GM11168 (cell line): ENCODE results near the gene BIRC6.
"Not testable (repeated sequence)": the region's sequence is repeated elsewhere in the genome, so short reads cannot be mapped to it uniquely, and the experiment has no call there.

Source experiments
- in situ Hi-C: fragments of 300-500 bp; cut with MboI; formaldehyde crosslinking; loops from one replicate; pipeline ENCODE4 v1.12.0; 2022; ENCODE audit warnings: low sequenced_read_pairs; ENCODE audit not compliant: unreplicated experiment

The BIRC6 gene

GRCh38 chr2:32591669-32592463, 235.0 kb downstream of the BIRC6 start:
- in situ Hi-C loops, result no loop called here

DNA sequence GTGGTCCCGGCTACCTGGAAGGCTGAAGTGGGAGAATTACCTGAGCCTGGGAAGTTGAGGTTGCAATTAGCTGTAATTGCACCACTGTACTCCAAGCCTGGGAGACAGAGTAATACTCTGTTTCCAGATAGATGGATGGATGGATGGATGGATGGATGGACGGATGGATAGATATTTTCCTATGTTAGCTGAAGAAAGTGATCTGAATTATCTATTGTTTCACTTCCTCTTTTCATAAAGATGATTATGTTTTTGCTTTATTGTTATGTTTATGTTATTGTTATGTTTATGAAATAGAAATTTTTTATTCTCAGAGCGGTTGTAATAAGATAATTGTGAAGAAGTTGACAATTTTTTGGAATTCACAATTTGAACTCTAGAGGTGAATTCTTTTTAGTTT, 237.8 kb downstream of the BIRC6 start:
- in situ Hi-C loops, result no loop called here

DNA sequence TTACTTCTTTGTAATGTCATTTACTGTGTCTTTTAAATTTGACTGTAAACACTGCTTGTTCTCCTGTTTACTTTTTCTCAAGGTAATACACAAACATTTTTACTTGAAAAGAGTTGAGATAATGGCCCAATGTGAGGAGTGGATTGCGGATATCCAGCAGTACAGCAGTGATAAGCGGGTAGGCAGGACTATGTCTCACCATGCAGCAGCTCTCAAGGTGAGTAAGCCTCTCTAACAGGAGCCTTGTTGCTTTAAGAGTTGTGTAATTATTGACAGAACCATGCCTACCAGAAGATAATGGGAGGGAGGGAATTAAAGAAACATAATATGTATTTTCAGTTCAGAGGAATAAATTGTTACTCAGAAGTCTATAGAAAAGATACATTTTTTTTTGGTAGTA, 254.5 kb downstream of the BIRC6 start:
- in situ Hi-C loops, result no loop called here

DNA sequence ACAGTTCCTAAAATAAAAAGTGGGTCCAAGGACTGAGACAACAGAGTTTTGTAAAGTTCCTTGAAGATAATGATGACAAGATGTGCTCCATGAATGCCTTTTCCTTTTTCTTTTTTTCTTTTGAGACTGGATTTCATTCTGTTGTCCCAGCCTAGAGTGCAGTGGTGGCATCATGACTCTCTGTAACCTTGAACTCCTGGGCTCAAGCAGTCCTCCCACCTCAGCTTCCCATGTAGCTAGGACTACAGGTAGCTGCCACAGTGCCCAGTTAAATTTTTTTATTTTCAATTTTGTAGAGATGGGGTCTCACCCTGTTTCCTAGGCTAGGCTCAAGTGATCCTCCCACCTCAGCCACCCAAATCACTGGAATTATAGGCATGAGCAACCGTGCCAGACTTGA, 254.9 kb downstream of the BIRC6 start:
- in situ Hi-C loops, result no loop called here

- in situ Hi-C loops, result no loop called here
Measured at GRCh38 chr2:32614084-32614483, 257.3 kb downstream of the BIRC6 start.

GRCh38 chr2:32617599-32618189, 260.9 kb downstream of the BIRC6 start:
- in situ Hi-C loops, result no loop called here

DNA sequence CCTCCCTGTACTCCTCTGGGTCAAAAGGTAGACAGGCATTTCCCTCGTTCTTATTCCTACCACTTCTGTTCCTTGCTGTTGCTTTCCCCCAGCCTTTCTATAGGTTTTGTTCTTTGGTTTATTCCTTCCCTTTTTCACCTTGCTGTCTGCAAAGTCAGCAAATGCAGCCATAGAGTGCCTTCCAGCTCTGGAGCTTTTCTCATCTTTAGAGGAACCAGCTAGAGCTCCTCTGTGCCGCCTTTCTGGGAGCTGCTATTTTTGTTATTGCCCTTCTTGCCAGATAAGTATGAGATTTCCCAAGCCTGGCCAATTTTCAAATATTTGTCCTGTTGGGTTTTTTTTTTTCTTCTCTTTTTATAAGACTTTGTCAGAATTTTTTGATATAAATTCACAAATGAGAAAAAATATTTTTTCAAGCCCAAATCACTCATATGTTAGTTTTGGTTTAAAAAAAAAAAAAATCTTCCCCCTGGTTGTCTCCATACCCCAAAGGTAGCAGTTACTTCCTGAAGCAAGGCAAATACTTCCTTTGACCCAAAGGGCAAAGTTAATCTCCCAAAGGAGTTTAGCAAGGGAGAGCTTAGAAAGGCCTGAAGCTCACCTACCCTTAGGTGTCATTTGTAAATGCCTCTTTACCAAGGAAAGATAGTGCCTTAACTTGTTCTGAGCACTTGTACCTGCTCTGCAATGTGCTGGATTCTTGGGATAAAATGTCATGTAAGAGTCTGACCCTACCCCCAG, 265.9 kb downstream of the BIRC6 start:
- in situ Hi-C loops, result no loop called here

- in situ Hi-C loops, result no loop called here
Measured at GRCh38 chr2:32623311-32623706, 266.5 kb downstream of the BIRC6 start.

DNA sequence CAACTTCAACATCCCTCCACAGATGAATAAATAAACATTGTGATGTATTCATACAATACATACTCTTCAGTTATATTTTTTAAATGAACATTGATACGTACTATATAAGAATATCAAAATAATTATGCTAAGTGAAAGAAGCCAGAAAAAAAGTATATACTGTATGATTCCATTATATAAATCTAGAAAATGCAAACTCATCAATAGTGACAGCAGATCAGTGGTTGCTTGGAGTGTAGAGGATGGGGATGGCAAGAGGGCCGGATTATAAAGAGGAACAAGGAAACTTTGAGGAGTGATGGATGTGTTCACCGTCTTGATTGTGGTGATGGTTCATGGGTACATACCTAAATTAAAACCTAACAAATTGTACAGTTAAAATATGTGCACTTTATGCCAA, 268.0 kb downstream of the BIRC6 start:
- in situ Hi-C loops, result no loop called here

GRCh38 chr2:32626639-32627221, 269.9 kb downstream of the BIRC6 start:
- in situ Hi-C loops, result no loop called here

DNA sequence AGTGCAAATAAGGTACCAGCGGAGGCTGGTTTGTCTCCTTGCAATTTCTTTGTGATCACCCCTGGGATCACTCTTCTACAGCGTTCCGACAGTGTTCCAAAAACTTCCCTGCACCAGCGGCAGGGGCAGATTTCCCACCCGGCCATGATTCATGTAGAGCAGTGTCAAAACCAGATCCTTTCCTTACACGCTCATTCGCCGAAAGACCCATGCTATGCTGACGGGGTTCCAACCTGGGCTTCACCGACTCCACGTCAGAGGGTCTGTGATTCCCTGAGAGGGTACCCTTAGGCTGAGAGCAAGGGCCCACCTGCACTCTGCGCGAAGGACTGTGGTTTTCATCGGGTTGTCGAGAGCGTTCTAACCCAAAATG, 270.6 kb downstream of the BIRC6 start:
- in situ Hi-C loops, result no loop called here

DNA sequence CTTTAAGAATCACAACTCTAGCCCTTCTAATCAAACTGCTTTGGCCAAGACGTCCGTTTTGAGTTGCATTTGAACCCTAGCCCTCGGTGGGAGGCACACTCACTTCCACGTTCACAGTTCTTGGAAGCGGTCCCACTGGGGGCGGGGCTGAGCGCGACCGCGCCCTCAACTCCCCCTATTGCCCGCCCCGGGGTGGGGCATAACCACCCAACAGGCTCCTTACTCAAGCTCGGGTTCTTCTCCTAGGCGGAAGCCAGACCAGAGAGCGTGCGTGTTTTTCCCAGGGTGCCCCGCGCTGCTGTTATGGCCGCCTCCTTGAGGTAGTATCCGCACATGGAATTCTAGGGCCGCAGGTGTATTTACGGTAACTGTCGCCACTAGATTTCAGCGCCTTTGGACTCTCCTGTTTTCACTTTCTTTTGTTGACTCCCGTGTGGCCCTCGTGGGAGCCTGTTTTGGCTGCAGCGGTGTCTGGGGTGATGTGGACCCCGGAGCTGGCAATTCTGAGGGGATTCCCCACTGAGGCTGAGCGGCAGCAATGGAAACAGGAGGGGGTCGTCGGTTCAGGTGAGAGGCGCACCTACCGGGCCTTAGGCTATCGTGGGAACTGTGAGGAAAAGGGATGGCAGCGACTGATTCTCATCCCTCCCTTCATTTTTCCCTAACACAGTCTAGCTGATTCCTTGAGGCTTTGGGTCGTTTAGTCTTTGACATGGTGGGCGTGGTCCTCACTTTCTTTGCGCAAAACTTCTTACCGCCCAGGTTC, 271.2 kb downstream of the BIRC6 start, which contains the start of gene TTC27:
TSS of gene TTC27 (plus strand) at position 237 of the 766 bp plus-strand sequence. CDS start at position 480, 243 bp downstream.
- in situ Hi-C loops, result no loop called here

- in situ Hi-C loops, result no loop called here
Measured at GRCh38 chr2:32632089-32632488, 275.3 kb downstream of the BIRC6 start.

GRCh38 chr2:32633040-32633439, 276.2 kb downstream of the BIRC6 start:
- in situ Hi-C loops, result no loop called here

GRCh38 chr2:32638548-32638947, 281.7 kb downstream of the BIRC6 start:
- in situ Hi-C loops, result not testable (repeated sequence)

DNA sequence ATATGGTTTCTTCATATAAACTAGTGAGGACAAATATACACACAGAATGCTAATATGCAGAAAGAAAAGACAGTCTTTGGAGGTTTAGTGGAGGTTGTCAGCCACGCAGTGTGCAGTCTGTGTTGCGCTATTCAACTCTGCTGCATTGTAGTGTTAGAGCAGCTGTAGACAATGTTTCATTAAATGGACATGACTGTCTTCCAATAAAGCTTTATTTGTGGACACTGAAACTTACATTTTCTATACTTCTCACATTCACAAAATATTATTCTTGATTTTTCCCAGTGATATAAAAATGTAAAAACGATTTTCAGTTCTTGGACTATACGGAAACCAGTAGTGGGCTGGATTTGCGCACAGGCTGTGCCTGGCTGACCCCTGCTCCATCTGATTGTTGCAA, 284.4 kb downstream of the BIRC6 start:
- in situ Hi-C loops, result no loop called here

GRCh38 chr2:32647180-32647651, 290.4 kb downstream of the BIRC6 start:
- in situ Hi-C loops, result no loop called here

DNA sequence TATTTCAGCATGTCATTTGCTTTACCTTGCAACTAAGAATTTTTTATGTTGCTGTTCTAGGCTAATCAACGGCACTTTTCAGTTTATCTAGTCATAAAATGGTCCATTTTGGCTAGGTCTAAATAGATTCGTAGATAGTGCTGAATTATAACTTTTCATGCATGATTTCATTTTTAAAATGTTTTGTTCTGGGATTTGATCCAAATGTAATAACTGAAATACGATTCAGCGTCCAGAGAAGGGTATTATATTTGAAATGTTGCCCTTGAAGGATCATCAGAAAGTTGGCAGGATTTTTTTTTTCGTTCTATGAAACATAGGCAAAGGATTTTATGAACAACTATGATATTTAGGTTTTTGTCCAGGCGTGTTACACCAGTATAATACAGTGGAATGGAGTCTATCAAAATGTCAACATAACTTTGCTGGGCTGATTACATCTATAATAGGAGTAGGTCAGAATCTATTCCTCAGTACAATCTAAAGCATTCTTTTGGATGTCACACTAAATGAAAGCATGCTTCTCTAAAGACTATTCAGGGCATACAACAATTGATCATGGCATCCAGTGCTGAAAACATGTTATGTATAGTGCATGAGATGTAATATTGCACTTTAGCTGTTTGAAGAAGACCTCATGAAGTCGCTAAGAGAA, 295.9 kb downstream of the BIRC6 start:
- in situ Hi-C loops, result no loop called here

DNA sequence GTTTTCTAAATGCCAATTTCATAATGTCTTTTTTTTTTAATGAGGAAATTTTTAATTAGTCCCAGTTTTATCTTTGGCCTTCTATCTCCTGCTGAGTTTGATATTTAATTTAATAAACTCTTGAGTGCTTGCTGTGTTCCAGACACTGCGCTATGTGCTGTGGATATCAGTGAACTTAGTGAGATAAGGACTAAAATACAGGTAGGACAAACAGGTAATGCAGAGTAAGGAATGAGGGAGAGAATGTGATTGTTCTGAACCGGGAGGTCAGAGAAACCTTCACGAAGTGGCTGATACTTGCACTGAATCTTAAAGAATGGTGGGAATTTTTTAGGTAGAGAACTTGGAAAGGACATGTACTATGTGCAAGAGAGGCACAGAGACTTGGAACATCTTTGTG, 299.2 kb downstream of the BIRC6 start:
- in situ Hi-C loops, result no loop called here

DNA sequence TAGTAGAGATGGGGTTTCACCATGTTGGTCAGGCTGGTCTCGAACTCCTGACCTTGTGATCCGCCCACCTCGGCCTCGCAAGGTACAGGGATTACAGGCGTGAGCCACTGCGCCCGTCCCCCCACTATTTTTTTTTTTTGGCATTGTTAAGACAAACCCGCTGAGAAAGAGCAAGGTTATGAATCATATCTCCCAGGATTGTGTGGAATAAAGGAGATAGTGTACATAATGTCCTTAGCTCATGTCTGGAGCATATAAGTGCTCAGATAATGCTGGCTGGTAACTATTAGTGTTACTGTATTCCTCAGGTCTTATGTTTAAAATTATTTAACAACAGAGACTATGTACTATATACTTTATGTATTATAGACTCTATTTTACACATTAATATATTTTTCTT, 307.0 kb downstream of the BIRC6 start:
- in situ Hi-C loops, result no loop called here
